AG08396 (cell line): ENCODE measurements around the gene OR2K2.
"Not testable (repeated sequence)": the region's sequence is repeated elsewhere in the genome, so short reads cannot be mapped to it uniquely, and the experiment has no call there.

Experiments
- DNase-seq: peaks from one replicate; pipeline ENCODE4 v3.0.0; 2012; ENCODE audit warnings: low spot score, mixed read lengths

The OR2K2 gene

DNA sequence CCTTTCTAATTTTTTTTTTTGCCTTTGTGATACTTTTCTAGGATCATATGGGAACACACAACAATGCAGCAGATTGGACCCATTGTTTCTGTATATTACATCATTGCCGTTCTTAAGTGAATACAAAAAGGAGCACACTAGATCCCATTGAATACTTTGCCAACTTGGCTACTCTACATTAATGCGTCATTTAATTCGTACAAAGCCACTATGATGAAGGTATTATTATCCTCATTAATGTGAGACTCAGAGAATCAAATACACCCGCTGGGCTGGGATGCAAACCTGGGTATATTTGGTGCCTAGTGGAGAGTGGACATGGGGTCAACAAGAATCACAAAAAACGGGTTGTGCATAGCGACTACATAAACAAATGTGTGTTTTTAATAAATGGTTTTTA, 31.9 kb downstream of the OR2K2 start:
- no peak for DNase-seq

DNA sequence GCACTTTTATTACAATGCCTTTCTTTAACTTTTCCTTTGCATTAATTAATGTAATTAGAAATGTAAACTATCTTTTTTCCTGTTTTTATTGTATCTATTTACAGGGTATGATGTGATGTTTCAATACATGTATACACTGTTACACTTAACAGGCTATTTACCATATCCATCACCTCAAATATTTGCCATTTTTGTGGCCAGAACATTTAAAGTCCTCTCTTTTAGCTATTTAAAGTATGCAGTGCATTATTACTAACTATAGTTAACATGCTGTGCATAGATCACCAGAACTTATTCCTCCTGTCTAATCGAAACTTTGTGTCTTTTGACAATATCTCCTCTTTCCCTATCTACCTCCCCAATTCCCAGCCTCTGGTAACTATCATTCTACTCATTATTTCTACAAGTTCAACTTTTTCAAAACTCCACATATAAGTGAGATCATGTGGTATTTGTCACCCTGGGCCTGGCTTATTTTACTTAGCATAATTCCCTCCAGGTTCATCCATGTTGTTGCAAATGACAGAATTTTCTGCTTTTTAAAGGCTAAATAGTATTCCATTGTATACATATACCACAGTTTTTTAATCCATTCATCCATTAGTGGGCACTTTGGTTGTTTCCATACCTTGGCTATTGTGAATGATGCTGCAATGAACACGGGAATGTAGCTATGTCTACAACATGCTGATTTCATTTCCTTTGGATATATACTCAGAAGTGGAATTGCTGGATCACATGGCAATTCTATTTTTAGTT, 32.8 kb downstream of the OR2K2 start:
- DNase-seq, result no peak

DNA sequence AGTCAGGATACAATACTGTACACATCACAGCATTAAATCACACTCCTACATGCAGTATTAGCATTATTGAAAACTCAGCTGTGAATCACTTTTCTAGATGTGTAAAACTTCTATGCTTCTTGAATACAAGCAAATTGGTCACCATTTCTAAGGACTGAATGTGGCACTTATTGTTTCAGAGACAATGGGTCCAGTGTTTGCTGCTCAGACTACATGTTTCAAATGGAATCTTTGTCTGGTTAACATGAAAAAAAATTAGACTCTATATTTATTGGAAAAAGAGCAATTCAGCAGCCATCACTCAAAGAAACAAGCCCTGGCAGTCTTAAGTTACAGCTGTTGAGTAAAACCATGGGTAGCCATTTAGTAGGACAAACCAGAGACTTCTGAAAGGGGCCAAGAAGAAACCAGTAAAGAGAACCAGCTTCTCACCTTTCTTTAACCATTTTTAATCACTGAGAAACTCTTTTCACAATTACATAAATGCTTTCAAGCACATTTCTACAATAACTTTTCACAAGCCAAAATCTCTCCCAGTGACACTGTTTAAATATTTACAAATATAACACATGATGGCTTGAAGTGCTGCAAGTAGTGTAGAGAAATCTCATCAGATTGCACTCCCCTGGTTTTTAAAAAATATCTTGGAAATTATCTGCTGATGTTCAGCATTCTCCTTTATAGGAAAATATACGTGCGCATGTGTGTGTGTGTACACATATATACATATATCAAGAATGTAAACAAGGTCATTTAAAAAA, 35.2 kb downstream of the OR2K2 start:
- no peak for DNase-seq

DNA sequence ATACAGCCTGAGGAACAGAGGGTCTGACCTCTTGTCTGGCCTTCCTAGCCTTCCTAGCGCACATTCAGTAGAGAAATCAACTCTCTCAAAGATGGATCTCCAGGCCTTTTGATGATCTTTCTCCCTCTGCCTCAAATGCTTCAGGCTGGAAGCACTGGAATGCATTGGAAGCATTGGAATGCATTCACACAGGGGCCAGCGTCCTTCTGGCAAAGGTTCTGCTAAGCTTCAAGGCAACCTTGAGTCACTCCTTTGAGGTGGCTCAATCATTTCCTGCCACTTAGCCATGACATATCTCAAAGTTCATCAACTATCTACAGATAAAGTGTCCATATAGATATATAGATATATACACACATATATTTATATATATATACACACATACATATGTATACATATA, 42.9 kb downstream of the OR2K2 start:
- peak; percentile 77 for DNase-seq

DNA sequence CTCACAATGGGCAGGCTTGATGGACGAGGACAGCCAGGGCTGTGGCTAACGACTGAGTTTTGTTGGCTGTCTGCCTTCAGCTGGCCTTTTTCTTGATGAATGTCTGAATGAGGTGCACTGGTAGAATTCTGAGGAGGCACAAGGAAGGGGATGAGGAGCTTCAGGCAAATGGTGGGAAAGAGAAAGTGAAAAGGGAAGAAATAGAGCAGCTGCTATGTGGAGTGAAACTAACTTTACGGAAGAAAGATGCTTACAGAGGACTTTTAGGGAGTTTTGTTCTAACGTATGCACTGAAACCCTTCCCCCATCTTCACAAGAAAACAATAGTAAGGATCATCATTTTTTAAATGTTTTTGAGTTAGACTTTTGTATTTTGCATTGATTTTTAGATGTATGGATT, 45.3 kb downstream of the OR2K2 start:
- DNase-seq, result no peak

DNA sequence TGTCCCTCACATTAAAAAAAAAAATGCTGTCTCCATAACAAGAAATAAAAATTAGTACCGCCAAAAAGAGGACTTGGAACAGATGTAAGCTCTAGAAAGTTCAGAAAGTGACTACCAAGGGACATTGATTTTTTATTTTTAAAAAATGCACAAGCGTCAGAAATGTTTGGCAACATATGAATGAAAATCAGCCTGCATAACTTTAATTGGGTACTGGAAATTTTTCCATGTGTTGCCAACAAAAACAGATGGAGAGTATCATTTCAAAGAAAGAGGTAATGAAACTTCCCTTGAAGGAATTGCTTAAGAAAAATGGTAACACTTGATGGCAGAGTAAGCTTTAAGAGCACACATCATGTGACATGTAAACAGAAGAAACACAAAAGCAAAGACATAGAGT, 47.2 kb downstream of the OR2K2 start:
- no peak for DNase-seq

GRCh38 chr9:111280795-111281194, 49.2 kb downstream of the OR2K2 start:
- DNase-seq, result not testable (repeated sequence)
